K562 (cell line): ENCODE data around the gene ZNF665. TPM values are rescaled to one million over a fixed set of nuclear protein-coding genes. Genes with fewer than 3 reads are reported as not detected.

Source experiments
- CHD7 ChIP-seq: fragments of 200-600 bp; sonication (generic); IDR thresholded peaks from one replicate; pipeline ENCODE4 v1.6.1; 2012; ENCODE audit warnings: mild to moderate bottlenecking, low read depth, low read length, inconsistent platforms
- FOXP1 ChIP-seq: sonication (generic); formaldehyde crosslinking; IDR thresholded peaks from 2 replicates; pipeline ENCODE4 v1.8.0; 2022; ENCODE audit warnings: mild to moderate bottlenecking, missing genetic modification reagents
- MAFK ChIP-seq: IDR thresholded peaks from 2 replicates; pipeline ENCODE4 v1.6.1; 2011; ENCODE audit warnings: low read length, improper control_type of control experiment
- MCM3 ChIP-seq: fragments of 450-650 bp; IDR thresholded peaks from 2 replicates; pipeline ENCODE4 v1.6.1; 2016
- MEF2A ChIP-seq: IDR thresholded peaks from 2 replicates; pipeline ENCODE4 v1.6.1; 2011; ENCODE audit warnings: low read depth, mild to moderate bottlenecking, low read length, moderate library complexity; ENCODE audit not compliant: control insufficient read depth
- TEAD1 ChIP-seq, 2 experiments: fragments of 450-650 bp in 1 of 2; sonication (generic) in 1 of 2; formaldehyde crosslinking; IDR thresholded peaks; 2 replicates each; pipeline versions ENCODE4 v1.4.0 to v1.8.0; 2020 to 2022; ENCODE audit warnings: mild to moderate bottlenecking in 2 of 2, missing genetic modification reagents in 1 of 2
- ZKSCAN3 ChIP-seq: fragments of 250-450 bp; sonication (Bioruptor Pico); IDR thresholded peaks from 2 replicates; pipeline ENCODE4 v1.4.0; 2020
- ZNF644 ChIP-seq: fragments of 200-800 bp; sonication (Bioruptor generic); IDR thresholded peaks from 2 replicates; pipeline ENCODE4 v1.6.1; 2016; ENCODE audit warnings: low read depth, missing genetic modification characterization, missing compliant biosample characterization
- polyA plus RNA-seq, 8 experiments: library from polyadenylated mRNA; depleted of rRNA in 4 of 8; stranded (reverse) in 5 of 8; unstranded in 3 of 8; fragments of >200 nt; fragmentation: Nextera tagmentation in 2 of 8; fragmentation: Illumina TruSeq in 1 of 8; extraction: Ambion mirVana in 2 of 8; extraction: Trizol in 1 of 8; gene quantifications; 2 replicates each; pipeline versions ENCODE4 v1.2.1 to v1.2.3, GENCODE V29; 2011 to 2014; ENCODE audit warnings: inconsistent platforms in 1 of 8, missing spikeins in 1 of 8
- total RNA-seq, 7 experiments: library from RNA; depleted of rRNA in 6 of 7; stranded (reverse); fragments of >200 nt in 6 of 7; fragmentation: Illumina TruSeq in 2 of 7; extraction: Trizol in 2 of 7; gene quantifications; 2 replicates each; pipeline versions ENCODE4 v1.2.1 to v1.2.3, GENCODE V29; 2011 to 2021; ENCODE audit warnings: low replicate concordance in 1 of 7
- TF ChIP-seq, protein P1 (sequence below): fragments of 250-450 bp; sonication (Bioruptor Pico); IDR thresholded peaks from 2 replicates; pipeline ENCODE4 v1.8.0; 2021; ENCODE audit warnings: borderline replicate concordance, mild to moderate bottlenecking, moderate library complexity; ENCODE audit not compliant: poor library complexity, severe bottlenecking

The ZNF665 gene
- total and polyA plus RNA-seq, 9 of the 15 experiments (the other 6 are each of a cell fraction or from before 2014, with no cell fraction given): 1.9 to 7.6 (median 2.8) TPM

DNA sequence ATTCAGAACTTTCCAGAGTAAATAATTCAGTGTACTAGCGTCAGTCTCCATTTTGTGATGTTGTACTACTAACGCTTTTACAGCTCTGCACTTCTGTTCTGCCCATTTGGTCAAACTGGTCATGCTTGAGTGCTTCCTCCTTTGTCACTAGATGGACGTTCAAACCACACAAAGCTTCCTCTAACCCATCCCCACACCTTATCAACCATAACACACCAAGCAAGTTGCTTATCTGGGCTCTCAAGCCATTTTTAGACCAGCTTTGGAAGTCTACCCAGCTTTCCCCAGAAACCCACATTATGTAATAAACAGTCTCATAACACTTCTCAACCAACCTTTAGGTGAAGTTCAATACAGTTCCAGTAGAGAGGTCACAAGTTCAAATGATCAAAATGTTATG lies 32.0 kb downstream of the ZNF665 start (continued):
- TF ChIP-seq, protein P1, sequence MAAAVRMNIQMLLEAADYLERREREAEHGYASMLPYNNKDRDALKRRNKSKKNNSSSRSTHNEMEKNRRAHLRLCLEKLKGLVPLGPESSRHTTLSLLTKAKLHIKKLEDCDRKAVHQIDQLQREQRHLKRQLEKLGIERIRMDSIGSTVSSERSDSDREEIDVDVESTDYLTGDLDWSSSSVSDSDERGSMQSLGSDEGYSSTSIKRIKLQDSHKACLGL: no peak
- TF ChIP-seq MAFK: no peak
- no peak for TF ChIP-seq ZKSCAN3 (CRISPR knock-in tag)
- TF ChIP-seq MCM3: no peak
- peak; percentile 77 for TF ChIP-seq MEF2A
- TF ChIP-seq CHD7: no peak
- TF ChIP-seq TEAD1 (CRISPR knock-in tag; IDR thresholded peaks at IDR 0.05): no peak
- TF ChIP-seq ZNF644 (tag): peak; percentile 73; the same call in 1 of the 2 replicates
- TF ChIP-seq FOXP1 (CRISPR knock-in tag): no peak
